Measurements from ENCODE around the gene LIPN. TPM values are rescaled to one million over a fixed set of nuclear protein-coding genes. Genes with fewer than 3 reads are reported as not detected.

Gene LIPN
- total and polyA plus RNA-seq, 2 of the 8 experiments (the other 6 are each of a cell fraction or from before 2014, with no cell fraction given) = not detected

GRCh38 chr10:88730864-88731263 is 29.0 kb upstream of the LIPN start:
- no peak overlapping the region for H2AK5ac ChIP-seq (ENCODE audit: low read depth, low read length)
- no peak overlapping the region for H4K91ac ChIP-seq (replicated peaks; ENCODE audit: insufficient read length, low read length)
- no peak overlapping the region for H4K5ac ChIP-seq (ENCODE audit: insufficient read length, low read depth, low read length)
- no peak overlapping the region for H2BK20ac ChIP-seq (ENCODE audit: low read length)
- ChIA-PET CTCF (ENCODE audit: partially characterized antibody) (interaction anchor here (1.2 to 7.5 kb wide), 6 partner anchors 15 to 201 kb away, joined by 3 to 95 read pairs (median 6); no protein-coding TSS in a partner anchor), POLR2A (ENCODE audit: partially characterized antibody) (no interaction called here)
- no peaks in the 10 kb centered on the region for H3K23me2 ChIP-seq (ENCODE audit: low read depth, low read length)
- no peak overlapping the region for H4K8ac ChIP-seq (ENCODE audit: extremely low read depth, insufficient read depth, low read length)
- H3K79me2 ChIP-seq (ENCODE audit: control insufficient read depth in 1 of 2, insufficient read depth in 2 of 2, low read length in 2 of 2) = no peaks in the 10 kb centered on the region
- no peak overlapping the region for H2BK5ac ChIP-seq (ENCODE audit: low read depth, low read length)
- H3K23ac ChIP-seq (ENCODE audit: insufficient read length) = no peak overlapping the region
- H2AFZ ChIP-seq (ENCODE audit: low read length) = no peak overlapping the region
- H3K14ac ChIP-seq (ENCODE audit: insufficient read length) = no peak overlapping the region
- no peak overlapping the region for H3K4ac ChIP-seq (replicated peaks; ENCODE audit: insufficient read length, low read depth, low read length)
- DNase-seq (ENCODE audit: low read depth in 1 of 2, low spot score in 2 of 2) (no peak), FAIRE-seq (no peak)
- H3K27ac ChIP-seq (ENCODE audit: low read depth, low read length) = no peak overlapping the region
- H3K79me1 ChIP-seq (ENCODE audit: low read depth, low read length) = no peaks in the 10 kb centered on the region
- no peaks in the 10 kb centered on the region for H4K20me1 ChIP-seq (replicated peaks in 1 of 2; ENCODE audit: control insufficient read depth in 1 of 2, insufficient read depth in 2 of 2, low read length in 2 of 2)
- TF ChIP-seq BRCA1 (IDR thresholded peaks at IDR 0.05; ENCODE audit: low read depth, low read length) = no peak
- no peak for TF ChIP-seq CBX5 (IDR thresholded peaks at IDR 0.05; ENCODE audit: low read depth, low read length)
- no peak for TF ChIP-seq MAFK (IDR thresholded peaks at IDR 0.05; ENCODE audit: low read depth, low read length)
- TF ChIP-seq ATF3 (IDR thresholded peaks at IDR 0.05; ENCODE audit: insufficient read depth, low read depth, low read length) = no peak
- TF ChIP-seq SP2 (IDR thresholded peaks at IDR 0.05; ENCODE audit: low read length) = no peak
- no peak for TF ChIP-seq RFX5 (IDR thresholded peaks at IDR 0.05; ENCODE audit: borderline replicate concordance, low read depth, low read length)
- H3K4me3 ChIP-seq (ENCODE audit: extremely low read depth in 1 of 4, insufficient read depth in 2 of 4, low read depth in 3 of 4, low read length in 4 of 4) = no peak overlapping the region
- 91% methylated on average over 4 of the region's 4 CpGs; no CpG with 5 or more reads in 1 of the 2 experiments for WGBS, 2 experiments (ENCODE audit: extremely low coverage in 1 of 2, insufficient coverage in 1 of 2, insufficient read length in 1 of 2, insufficient replicate concordance in 2 of 2, low coverage in 1 of 2, low lambda C conversion rate in 2 of 2, missing lambda C conversion rate in 1 of 2)
- H2BK15ac ChIP-seq (ENCODE audit: low read length) = no peak overlapping the region
- no peaks in the 10 kb centered on the region for H3K36me3 ChIP-seq (ENCODE audit: control insufficient read depth in 2 of 4, insufficient read depth in 4 of 4, low read length in 3 of 4)
- H3K56ac ChIP-seq (replicated peaks; ENCODE audit: insufficient read length, low read depth, low read length) = no peak overlapping the region
- H3K9me3 ChIP-seq (ENCODE audit: insufficient read depth in 2 of 2, low read depth in 1 of 2, low read length in 1 of 2) = no peaks in the 10 kb centered on the region
- H3K9ac ChIP-seq (replicated peaks in 1 of 4; ENCODE audit: extremely low read depth in 1 of 4, low read depth in 3 of 4, low read length in 3 of 4) = no peak overlapping the region
- H3K4me2 ChIP-seq (ENCODE audit: insufficient read depth in 1 of 2, low read depth in 2 of 2, low read length in 2 of 2) = no peak overlapping the region
- H2BK120ac ChIP-seq (replicated peaks; ENCODE audit: low read depth, low read length) = no peak overlapping the region
- no peak overlapping the region for H2BK12ac ChIP-seq (ENCODE audit: low read depth, low read length)
- H3K18ac ChIP-seq (ENCODE audit: extremely low read depth, low read length) = no peak overlapping the region
- H3K27me3 ChIP-seq (replicated peaks in 1 of 4; ENCODE audit: control insufficient read depth in 3 of 4, extremely low read depth in 1 of 4, insufficient read depth in 3 of 4, low read length in 3 of 4) = peaks cover 0 to 3% (median 0%) of the 10 kb centered on the region in 4 experiments; a peak in 2 of 7 replicates
- H3K4me1 ChIP-seq (replicated peaks in 1 of 4; ENCODE audit: control insufficient read depth in 3 of 4, insufficient read depth in 4 of 4, low read length in 3 of 4) = peaks cover 0 to 6% (median 2%) of the 10 kb centered on the region in 4 experiments; a peak in 3 of 7 replicates
